OCI-LY7 (cell line): ENCODE data around the gene CFL2.

Experiments
- EZH2phosphoT487 ChIP-seq: fragments of 200-600 bp; sonication (generic); IDR thresholded peaks from 2 replicates; pipeline ENCODE4 v1.6.1; 2018; ENCODE audit warnings: low read depth, borderline replicate concordance, mild to moderate bottlenecking, mixed run types, antibody characterized with exemption, low read length, moderate library complexity, mixed read lengths
- TF ChIP-seq, protein P1 (sequence below): fragments of 200-600 bp; sonication (generic); conservative IDR thresholded peaks from 2 replicates; pipeline ENCODE4 v1.5.1; 2014; ENCODE audit warnings: mild to moderate bottlenecking, antibody characterized with exemption, low read length, moderate library complexity, mixed read lengths

DNA sequence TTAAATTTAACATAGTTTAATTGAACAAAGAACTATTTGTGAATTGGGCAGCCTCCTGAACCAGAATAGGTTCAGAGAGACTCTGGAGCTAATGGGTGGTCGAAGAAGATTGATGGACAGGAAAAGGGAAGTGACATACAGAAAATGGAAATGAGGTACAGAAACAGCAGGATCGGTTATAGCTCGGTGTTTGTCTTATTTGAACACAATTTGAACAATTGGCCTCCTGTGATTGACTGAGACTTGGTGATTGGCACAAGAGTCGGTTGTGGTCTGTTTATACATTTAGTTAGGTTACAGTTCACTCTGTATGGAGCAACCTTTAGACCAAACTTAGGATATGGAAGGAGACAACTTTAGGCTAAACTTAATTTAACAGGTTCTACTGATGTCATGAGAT lies 18.4 kb upstream of the CFL2 start:
- TF ChIP-seq, protein P1, sequence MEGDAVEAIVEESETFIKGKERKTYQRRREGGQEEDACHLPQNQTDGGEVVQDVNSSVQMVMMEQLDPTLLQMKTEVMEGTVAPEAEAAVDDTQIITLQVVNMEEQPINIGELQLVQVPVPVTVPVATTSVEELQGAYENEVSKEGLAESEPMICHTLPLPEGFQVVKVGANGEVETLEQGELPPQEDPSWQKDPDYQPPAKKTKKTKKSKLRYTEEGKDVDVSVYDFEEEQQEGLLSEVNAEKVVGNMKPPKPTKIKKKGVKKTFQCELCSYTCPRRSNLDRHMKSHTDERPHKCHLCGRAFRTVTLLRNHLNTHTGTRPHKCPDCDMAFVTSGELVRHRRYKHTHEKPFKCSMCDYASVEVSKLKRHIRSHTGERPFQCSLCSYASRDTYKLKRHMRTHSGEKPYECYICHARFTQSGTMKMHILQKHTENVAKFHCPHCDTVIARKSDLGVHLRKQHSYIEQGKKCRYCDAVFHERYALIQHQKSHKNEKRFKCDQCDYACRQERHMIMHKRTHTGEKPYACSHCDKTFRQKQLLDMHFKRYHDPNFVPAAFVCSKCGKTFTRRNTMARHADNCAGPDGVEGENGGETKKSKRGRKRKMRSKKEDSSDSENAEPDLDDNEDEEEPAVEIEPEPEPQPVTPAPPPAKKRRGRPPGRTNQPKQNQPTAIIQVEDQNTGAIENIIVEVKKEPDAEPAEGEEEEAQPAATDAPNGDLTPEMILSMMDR: no peak
- no peak for TF ChIP-seq EZH2phosphoT487
